Activated CD4-positive, alpha-beta T cell treated with anti-CD3 and anti-CD28 coated beads, Interleukin-2, amount 50 U/mL, for 24 hours (primary cell): ENCODE results near the gene LIMCH1.
"Not testable (repeated sequence)": the region's sequence is repeated elsewhere in the genome, so short reads cannot be mapped to it uniquely, and the experiment has no call there.

Experiments
- DNase-seq, 2 donors: peaks; one replicate each; pipeline ENCODE4 v3.0.0-alpha.2; 2020; ENCODE audit warnings: low read depth in 1 of 2, low spot score in 1 of 2

Gene LIMCH1

DNA sequence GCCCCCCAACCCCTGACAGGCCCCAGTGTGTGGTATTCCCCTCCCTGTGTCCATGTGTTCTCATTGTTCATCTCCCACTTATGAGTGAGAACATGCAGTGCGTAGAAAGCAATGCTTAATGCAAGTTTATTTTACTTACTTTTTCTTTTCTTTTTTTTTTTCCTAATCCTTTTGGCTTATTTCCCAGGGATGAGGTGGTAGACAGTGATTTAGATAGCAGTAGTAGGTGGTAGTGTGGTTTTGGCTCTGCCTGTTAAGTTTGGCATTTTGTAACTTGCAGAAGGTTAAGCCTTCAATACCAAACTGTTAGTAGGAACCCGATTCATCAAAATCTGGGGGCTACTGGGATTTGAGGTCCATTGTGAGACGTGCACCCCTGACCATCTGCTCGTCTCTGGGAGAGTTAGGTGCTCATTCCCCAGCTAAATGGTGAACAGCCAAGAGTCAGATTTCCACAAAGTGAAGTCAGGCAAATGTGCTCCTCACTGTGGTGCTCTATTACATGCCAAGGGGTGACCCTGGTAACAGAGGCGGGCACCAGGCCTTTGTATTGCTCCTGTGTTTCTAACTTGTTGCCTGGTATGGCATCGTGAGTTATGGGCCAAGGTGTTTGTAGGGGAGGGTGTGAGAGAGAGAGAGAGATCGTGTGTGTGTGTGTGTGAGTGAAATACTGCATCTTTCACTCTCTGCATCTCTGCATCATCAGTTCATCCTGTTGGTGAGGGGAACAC, 140.3 kb downstream of the LIMCH1 start:
- no peak for DNase-seq

DNA sequence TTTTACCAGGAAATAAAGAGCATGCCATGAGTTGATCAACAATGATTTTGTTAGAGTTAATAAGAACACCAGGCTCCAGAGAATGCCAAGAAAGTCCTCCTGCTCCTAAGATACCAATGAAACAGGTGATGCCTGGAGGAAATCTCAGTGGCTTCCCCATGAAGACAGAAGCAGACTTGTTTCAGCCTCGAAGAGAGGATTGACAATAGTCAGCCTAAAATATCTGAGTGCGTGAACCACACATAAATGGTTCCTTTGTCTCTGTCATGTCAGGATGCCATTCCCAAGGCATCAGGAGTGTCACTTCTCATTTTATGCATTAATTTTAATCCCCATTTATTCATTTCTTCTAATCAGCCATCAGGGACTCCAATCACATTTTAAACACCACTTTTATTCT, 141.0 kb downstream of the LIMCH1 start:
- DNase-seq, result no peak

DNA sequence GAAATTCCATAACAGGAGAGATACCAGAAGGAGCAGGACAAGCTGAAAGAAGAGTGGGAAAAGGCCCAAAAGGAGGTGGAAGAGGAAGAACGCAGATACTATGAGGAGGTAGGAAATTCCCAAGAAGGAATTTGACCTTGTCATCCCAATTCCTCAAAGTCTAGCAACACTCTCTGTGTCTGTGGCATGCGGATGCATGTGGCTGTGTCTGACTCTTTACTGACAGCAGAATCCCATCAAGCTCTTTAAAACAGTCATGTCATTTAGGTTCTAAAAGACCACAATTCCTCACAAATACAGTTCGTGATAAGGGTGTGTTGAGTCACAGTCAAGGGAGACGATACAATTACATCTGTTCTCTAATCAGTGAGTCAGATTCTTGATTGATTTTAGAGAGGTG, 142.0 kb downstream of the LIMCH1 start:
- no peak for DNase-seq

DNA sequence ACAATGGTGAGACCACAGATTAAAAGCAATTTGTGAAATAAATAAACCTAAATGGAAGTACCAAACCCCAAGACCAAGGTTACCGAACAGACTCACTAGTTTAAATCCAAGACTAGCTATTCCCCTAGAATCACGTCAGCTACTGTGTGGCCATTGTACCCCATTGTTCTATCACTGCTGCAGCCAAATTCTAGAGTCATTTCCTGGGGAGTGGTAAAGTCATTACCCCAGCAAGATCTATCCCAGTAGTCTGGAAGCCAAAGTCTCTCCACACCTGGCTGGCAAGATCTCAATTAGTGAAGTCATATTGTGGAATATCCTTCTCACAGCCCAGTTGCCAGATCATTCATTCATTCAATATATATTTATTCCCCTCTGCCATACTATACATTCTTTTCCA, 143.1 kb downstream of the LIMCH1 start:
- no peak for DNase-seq

DNA sequence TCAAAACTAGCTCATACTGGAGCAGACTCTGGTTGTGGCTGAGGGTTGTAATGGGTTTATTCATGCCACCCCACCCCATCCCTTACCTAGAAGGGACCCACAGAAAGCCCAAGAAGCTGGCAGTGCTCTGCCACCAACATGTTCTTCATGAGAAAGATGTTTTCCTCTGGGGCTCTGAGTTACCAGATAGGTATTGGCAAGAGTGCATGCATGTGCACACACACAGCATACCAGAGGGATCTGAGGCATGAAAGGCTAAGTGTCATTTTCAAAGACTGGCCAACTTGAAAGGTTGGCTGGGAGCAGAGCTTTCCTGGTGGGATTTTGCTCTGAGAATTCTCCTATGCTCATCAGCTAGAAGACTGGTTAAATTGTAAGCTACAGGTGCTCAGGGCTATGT, 145.4 kb downstream of the LIMCH1 start:
- DNase-seq, result no peak

DNA sequence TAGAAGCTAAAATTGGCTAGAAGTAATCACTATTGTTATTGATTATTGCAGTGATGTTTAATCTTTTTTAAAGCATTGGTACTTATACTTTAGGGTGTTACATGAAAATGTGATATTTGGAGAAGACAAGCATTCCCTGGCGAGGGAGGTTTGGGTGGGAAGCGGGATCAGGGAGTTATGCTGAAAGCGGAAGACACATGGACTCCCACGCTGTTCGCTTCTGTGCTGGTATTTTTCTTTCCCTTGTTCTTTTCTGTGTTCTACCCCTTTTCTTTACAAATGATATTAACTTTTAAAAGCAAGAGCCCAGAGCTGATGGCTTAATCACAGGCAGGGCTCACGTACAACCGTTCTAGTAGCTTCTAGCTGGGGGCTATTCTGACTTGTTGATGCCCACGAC, 148.9 kb downstream of the LIMCH1 start:
- no peak for DNase-seq

DNA sequence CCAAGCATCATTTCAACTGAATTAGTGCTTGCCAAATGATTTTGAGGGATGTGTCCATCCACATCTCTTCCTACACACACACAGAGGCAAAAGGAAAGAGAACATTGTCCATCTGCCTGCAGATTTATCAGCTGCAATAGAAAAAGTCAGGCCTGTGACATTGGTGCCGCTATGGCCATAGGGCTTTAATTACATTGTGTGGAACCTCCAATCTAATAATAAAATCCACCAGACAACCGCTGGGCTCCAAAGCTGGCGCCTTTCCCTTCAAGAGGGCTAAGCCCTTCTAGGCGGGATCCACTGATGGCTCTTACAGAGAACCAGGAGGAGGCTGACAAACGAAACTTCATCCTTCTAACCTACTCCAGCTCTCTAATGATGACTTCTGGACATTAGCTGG, 150.0 kb downstream of the LIMCH1 start:
- DNase-seq, result no peak

DNA sequence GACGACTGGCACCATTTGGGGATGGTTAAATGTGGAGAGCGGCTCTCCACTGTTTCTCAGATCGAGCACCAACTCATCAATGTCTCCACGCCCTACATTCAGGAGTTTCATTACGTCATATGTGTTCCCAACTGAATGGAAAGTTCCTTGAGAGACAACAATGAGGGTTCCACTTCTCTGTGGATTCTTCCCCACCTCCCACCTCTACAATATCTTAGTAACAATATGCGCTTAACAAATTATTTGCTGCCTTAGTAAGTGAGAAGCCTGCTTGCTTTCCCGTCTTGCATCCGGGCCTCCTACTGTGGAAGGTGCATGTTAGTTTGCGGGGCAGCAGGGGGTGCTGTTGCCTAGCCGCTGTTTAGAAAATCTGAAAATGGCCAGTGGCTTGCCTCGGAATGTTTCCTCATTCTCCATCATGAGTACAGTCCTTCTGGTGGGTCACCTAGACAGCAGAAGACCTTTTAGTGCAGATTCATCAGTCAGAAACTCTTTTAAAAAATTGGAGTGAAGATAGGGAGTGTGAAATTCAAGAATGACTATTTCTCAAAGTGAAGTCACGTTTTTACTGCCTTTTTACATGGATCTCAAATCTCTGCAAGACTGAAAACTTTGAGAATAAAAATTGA, 154.9 kb downstream of the LIMCH1 start:
- DNase-seq, result peak; percentile 3 to 11

DNA sequence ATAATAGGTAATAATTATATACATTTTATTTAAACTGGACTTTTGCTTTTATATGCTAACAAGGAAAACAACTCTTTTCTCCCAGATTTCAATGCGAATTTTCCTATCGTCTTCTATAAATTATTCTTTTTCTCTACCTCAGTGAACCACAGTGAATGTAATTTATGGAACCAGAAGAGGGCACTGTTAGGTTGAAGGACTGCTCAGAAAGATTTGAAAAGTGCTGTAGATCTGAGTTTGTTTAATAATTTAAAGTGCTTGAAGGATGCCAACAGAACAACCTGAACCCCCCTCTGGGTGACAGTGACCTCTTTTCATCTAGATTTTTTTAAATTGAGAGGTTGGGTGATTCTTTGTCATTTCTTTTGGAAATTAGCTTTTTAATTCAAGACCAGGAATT, 155.7 kb downstream of the LIMCH1 start:
- DNase-seq, result no peak

DNA sequence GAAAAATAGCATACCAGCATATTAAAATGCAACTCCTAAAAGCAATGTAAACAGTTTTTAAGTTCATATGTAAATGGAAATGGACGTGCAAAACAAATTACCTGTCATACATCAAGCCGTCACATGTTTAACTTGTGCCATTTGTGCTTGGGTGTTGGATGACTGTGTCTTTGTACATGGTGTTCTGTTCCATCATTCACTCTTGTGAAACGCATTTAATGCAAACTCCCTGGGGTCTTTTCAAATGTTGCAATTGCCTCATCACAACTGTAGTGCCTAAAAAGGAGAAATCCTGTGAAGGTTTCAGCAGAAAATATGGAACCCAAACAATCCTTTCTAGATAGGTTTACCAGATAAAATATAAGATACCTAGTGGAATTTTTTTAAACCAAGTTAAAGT, 158.2 kb downstream of the LIMCH1 start:
- DNase-seq, result no peak

DNA sequence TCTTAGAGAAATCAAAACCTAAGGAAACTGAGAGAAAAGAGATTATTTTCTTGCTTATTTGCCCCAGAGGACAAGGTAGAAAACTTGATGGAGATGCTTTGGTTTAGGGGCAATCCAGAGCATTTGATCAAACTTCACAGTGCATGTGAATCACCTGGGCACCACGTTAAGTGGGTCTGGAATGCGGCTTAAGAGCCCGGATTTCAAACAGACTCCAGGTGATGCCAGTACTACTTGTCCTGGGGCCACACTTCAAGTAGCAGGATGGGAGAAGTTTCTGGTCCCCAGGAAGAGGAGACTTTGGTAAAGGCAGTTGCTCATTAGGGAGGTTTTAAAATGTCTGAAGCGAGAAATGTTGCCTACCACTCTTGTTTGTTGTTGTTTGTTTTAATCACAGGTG, 158.8 kb downstream of the LIMCH1 start:
- no peak for DNase-seq

DNA sequence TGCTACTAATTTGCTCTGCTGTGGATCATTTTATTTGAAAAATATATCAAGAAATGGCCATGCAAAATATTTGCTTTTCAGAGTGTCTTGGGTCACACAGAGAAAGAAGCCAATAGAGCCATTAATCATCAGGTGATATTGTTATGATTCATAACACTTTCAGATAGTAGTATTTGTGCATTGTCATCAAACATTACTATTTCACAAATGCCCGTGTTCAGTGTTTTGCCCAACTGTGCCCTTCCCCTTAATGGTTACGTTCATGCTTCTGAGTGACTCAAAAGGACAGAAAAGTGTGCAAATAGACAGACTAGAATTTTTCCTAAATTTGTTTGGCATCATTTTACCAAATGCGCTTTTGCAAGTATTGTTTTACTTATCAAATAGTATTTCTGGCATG, 164.0 kb downstream of the LIMCH1 start:
- no peak for DNase-seq

DNA sequence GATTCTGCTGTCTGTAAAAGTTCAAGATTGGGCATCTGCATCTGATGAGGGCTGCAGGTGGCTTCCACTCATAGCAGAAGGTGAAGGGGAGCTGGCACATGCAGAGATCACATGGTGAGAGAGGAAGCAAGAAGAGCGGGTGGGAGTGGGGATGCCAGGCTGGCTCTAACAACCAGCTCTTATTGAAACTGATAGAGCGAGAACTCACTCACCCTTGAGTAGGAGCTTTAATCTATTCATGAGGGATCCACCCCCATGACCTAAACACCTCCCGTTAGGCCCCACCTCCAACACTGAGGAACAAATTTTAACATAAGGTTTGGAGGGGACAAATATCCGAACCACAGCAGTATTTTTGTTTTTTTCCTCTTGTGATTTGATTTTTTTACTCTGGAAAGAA, 164.8 kb downstream of the LIMCH1 start:
- DNase-seq, result no peak

DNA sequence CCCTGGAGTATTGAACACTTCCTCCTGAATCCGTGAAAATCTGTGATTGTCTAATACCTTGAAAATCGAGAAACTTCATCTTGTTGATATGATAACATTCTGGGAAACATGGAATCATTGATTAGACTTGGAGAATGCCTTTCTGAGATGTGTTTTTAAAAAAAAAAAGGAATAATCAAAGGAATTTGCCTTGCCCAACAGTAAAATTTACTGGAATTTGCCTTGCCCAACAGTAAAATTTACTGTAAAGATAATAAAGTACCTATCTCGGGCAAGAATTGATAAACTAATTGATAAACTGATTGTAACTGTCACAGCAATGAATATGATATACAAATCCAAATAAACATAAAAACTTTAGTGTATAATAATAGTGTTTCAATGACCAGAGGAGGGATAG, 165.8 kb downstream of the LIMCH1 start:
- no peak for DNase-seq

DNA sequence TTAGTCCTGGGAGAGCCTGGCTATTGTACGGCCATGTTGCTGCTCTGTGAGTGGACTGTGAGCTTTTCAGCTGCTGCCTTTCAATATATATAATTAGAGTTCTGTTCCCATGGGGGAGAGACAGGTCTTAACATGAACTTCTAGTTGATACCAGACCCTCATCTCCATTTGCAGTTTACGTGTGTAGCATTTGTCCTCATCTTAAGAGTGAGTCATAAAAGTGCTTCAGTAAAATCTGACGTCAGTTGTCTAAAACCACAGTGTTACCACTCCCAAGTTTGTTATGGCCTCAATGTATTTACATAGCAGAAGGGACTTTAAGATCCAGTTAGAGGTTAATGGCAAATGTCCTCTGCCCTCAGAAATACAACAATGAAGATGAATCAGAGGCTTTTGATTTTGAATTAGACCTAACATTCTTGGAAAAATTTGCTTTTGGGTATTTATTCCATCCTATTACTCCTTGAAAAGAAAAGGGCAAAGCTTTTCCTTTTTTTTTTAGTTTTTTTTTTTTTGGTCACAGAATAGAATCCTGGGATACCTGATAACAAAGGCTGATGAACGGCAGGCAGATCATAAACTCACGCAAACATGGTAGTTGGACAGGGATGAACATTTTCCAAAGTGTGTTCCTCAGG, 172.0 kb downstream of the LIMCH1 start:
- DNase-seq, result no peak

DNA sequence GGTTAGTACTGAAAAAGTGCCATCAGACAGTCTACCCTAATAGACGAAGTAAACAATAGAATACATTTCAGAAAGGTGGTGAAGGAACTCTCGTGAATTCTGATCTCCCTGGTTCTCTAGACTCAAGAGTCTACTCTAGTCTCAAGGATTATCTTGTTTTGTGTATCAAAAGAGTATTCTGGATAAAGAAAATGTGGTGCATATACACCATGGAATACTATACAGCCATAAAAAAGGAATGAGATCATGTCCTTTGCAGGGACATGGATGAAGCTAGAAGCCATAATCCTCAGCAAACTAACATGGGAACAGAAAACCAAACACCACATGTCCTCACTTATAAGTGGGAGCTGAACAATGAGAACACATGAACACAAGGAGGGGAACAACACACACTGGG, 173.7 kb downstream of the LIMCH1 start:
- not testable (repeated sequence) for DNase-seq

DNA sequence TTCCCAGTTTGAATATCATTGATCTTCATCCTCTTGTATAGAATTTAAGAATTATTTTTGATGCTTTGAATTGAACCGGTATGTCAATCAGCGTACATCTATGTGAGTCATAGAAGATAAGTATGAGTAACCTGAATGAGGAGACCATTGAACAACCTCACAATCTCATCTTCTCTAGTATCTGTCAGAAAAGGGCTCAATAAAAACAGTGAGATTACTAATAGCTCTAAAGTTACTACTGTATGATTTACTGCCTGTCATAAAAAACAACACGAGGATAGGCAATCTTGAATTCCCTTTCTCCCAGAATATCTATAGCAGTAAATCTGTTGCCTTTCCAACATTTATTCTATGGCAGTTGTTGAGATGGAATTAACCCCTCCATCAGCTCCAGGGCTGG, 174.5 kb downstream of the LIMCH1 start:
- no peak for DNase-seq

DNA sequence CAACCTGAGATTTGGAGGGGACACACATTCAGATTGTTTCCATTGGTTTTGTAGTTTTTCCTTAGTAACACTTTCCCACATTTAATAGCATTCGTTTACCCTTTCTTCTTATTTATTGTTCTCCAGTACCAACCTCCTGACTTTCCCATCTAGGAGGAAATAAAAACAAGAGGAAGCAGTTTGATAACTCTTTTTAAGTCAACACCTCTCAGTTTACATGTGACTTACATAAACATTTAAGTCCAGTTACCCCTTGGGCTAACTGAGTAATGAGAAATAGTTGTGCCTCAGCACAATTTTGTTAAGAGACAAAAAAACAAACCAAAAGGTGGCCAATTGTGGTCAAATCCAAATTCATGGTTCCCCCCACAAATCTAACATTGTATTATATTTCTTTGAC, 175.8 kb downstream of the LIMCH1 start:
- no peak for DNase-seq

DNA sequence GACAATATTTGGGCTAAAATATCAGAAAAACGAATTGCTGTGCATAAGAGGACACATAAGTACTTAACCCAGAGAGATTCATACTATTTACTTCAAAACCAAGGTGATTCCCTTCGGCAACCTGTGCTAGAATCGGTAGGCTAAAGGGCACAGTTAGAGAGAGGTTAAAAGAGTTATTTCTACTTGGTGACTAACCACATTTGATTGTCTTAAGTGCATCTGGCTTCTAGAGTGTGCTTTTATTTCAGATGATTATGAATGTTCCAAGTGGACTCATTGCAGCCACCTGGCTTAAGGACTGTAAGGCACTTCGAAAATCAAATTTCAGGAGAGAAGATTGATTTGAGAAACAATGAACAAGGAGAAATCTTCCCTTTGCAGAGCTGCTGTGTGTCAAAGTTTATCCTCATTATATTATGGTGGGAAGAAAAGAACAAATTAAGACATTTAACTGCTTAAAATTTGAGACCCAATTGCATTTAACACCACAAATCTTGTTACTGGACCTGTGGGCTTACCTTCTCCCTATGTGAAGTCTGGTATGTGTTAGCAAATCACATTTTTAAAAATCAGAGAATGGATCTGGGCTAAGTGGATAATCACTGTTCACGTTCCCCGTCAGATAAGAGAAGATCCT, 176.5 kb downstream of the LIMCH1 start:
- no peak for DNase-seq

DNA sequence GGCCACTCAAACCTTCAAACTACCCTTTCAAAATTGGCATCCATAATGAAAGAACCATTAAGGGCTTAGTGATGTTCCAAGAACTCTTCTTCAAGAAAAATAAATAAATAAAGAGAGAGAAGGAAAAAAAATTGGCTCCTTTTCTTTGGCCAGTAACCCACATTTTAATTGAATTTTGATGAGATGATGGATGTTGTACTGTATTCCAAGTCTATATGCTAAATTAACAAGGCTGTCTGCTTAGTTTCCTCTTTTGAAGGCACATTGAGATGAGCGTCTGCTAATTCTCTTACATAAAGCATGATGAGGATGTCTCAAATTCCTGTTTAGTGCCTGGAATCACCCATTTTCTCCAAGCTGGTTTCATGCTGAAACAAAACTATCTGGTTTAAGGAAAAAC, 177.2 kb downstream of the LIMCH1 start:
- DNase-seq, result no peak

DNA sequence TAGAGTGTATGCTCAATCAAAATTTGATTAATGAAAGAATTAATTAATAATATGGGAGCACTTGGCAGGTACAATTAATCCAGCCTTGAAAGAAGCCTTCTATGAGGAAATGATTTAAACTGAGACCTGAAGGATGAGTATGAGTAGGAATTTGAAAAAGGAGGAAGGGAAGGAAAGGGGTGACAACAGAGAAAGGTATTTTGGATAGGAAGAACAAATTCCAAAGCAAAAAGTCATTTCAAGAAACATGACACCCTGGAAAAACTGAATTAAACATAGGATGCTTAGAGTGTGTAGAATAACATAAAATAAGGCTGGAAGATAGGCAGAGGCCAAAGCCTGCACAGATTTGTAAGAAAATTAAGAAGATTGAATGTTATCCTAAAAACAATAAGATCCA, 180.9 kb downstream of the LIMCH1 start:
- no peak for DNase-seq

DNA sequence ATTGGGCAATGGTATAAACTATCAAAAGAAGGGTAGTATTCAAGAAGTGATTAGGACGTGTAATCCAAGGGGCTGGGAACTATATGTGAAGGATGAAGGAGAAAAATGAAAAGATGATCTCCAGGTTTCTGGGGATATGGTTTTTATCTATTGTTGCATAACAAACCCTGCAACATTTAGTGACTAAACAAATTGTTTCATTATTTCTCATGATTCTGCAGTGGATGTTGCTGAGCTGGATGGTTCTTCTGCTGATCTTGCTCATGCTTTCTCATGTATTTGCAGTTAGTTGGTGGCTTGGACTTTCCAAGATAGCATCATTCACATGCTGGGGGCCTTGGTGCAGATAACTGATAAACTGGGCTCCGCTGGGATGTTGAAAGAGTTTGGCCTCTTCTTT, 181.5 kb downstream of the LIMCH1 start:
- DNase-seq, result no peak
